PC-3 (cell line): ENCODE results near the gene DLK1. TPM values are rescaled to one million over a fixed set of nuclear protein-coding genes. Genes with fewer than 3 reads are reported as not detected.

ENCODE experiments used
- ATAC-seq: fragments of 200-7000 bp; cut with Tn5 transposase; 2 replicates; pipeline ENCODE4 v1.9.1; 2020; ENCODE audit warnings: mild to moderate bottlenecking, moderate library complexity
- Bru-seq: library from RNA; stranded (reverse); fragments of 400-500 nt; gene quantifications from one replicate; lab custom pipeline; 2021; lab: Mats Ljungman, UMichigan
- BruChase-seq, 2 experiments: library from RNA; stranded (reverse); fragments of 400-500 nt; gene quantifications; one replicate each; lab custom pipeline; 2021; lab: Mats Ljungman, UMichigan
- BruUV-seq: library from RNA; stranded (reverse); fragments of 400-500 nt; replicated peaks from 2 replicates; lab custom pipeline; 2021; lab: Mats Ljungman, UMichigan
- CTCF ChIA-PET: fragments of 300-600 bp; sonication (Branson Sonifier 250); formaldehyde crosslinking; loops from one replicate; lab custom pipeline; 2022; ENCODE audit warnings: antibody characterized with exemption; lab: Charles Lee
- POLR2A ChIA-PET: fragments of 300-600 bp; sonication (Branson Sonifier 250); formaldehyde crosslinking; loops from one replicate; lab custom pipeline; 2022; ENCODE audit warnings: antibody characterized with exemption; ENCODE audit not compliant: unreplicated experiment; lab: Charles Lee
- DNase-seq: peaks from one replicate; pipeline ENCODE4 v3.0.0-alpha.2; 2015
- H2AFZ ChIP-seq: fragments of 300-600 bp; sonication (generic); 2 replicates; pipeline ENCODE4 v1.6.0; 2016; ENCODE audit warnings: antibody characterized with exemption, low read length
- H3F3A ChIP-seq: fragments of 300-600 bp; sonication (generic); one replicate; pipeline ENCODE4 v1.6.0; 2017; ENCODE audit warnings: antibody characterized with exemption, low read length, control low read depth, mild to moderate bottlenecking; ENCODE audit not compliant: unreplicated experiment
- H3K27ac ChIP-seq: fragments of 300-600 bp; sonication (generic); 2 replicates; pipeline ENCODE4 v1.5.1; 2016; ENCODE audit warnings: mild to moderate bottlenecking, low read length
- H3K27me3 ChIP-seq: fragments of 300-600 bp; sonication (generic); 2 replicates; pipeline ENCODE4 v1.6.1; 2016; ENCODE audit warnings: low read length, mixed read lengths
- H3K36me3 ChIP-seq: fragments of 300-600 bp; sonication (generic); 2 replicates; pipeline ENCODE4 v1.6.1; 2016; ENCODE audit warnings: low read depth, mixed run types, low read length, mixed read lengths
- H3K4me1 ChIP-seq: fragments of 300-600 bp; sonication (generic); 2 replicates; pipeline ENCODE4 v1.5.1; 2016; ENCODE audit warnings: low read length; ENCODE audit not compliant: insufficient read depth
- H3K4me2 ChIP-seq: fragments of 300-600 bp; sonication (generic); 2 replicates; pipeline ENCODE4 v1.6.0; 2016; ENCODE audit warnings: low read length
- H3K4me3 ChIP-seq: fragments of 300-600 bp; sonication (generic); 2 replicates; pipeline ENCODE4 v1.5.1; 2016; ENCODE audit warnings: mild to moderate bottlenecking, low read length, mixed read lengths
- H3K79me2 ChIP-seq: fragments of 300-600 bp; sonication (generic); 2 replicates; pipeline ENCODE4 v1.6.1; 2017; ENCODE audit warnings: low read length, mixed read lengths
- H3K9ac ChIP-seq: fragments of 300-600 bp; sonication (generic); 2 replicates; pipeline ENCODE4 v1.6.0; 2016; ENCODE audit warnings: mild to moderate bottlenecking, low read length
- H3K9me2 ChIP-seq: fragments of 300-600 bp; sonication (generic); replicated peaks from 2 replicates; pipeline ENCODE4 v1.6.1; 2016; ENCODE audit warnings: mixed run types, low read length, mixed read lengths
- H3K9me3 ChIP-seq: fragments of 300-600 bp; sonication (generic); 2 replicates; pipeline ENCODE4 v1.6.1; 2016; ENCODE audit warnings: low read length, mixed read lengths
- H4K20me1 ChIP-seq: fragments of 300-600 bp; sonication (generic); 2 replicates; pipeline ENCODE4 v1.6.1; 2016; ENCODE audit warnings: low read length, mixed read lengths
- CTCF ChIP-seq: fragments of 300-600 bp; sonication (generic); conservative IDR thresholded peaks from 2 replicates; pipeline ENCODE4 v1.5.1; 2017; ENCODE audit warnings: antibody characterized with exemption, low read depth, mild to moderate bottlenecking, low read length
- EZH2 ChIP-seq: fragments of 300-600 bp; sonication (generic); IDR thresholded peaks from one replicate; pipeline ENCODE4 v1.6.1; 2017; ENCODE audit warnings: antibody characterized with exemption, mild to moderate bottlenecking, low read length; ENCODE audit not compliant: unreplicated experiment
- EZH2phosphoT487 ChIP-seq: fragments of 300-600 bp; sonication (generic); IDR thresholded peaks from 2 replicates; pipeline ENCODE4 v1.6.1; 2018; ENCODE audit warnings: mild to moderate bottlenecking, antibody characterized with exemption, low read length, borderline replicate concordance
- intact Hi-C: fragments of 100-400 bp; cut with micrococcal nuclease; formaldehyde crosslinking; loops from 2 replicates; pipeline ENCODE4 v1.9.0; 2023
- long read RNA-seq: library from polyadenylated mRNA; unstranded; transcript quantifications from one replicate; pipeline ENCODE4 v2.0.0, GENCODE V29; 2021; ENCODE audit not compliant: unreplicated experiment
- total RNA-seq: library from RNA; depleted of rRNA; stranded (reverse); fragments of >200 nt; gene quantifications from 2 replicates; pipeline ENCODE4 v1.2.3, GENCODE V29; 2014; rRNA removed

Gene DLK1
- total RNA-seq = not detected in 2 replicates
- not detected for Bru-seq, nascent RNA
- BruChase-seq, experiment 1, labeled RNA remaining after a 6-hour chase = not detected
- BruChase-seq, experiment 2, labeled RNA remaining after a 2-hour chase = not detected
- long read RNA-seq = 0 reads

DNA sequence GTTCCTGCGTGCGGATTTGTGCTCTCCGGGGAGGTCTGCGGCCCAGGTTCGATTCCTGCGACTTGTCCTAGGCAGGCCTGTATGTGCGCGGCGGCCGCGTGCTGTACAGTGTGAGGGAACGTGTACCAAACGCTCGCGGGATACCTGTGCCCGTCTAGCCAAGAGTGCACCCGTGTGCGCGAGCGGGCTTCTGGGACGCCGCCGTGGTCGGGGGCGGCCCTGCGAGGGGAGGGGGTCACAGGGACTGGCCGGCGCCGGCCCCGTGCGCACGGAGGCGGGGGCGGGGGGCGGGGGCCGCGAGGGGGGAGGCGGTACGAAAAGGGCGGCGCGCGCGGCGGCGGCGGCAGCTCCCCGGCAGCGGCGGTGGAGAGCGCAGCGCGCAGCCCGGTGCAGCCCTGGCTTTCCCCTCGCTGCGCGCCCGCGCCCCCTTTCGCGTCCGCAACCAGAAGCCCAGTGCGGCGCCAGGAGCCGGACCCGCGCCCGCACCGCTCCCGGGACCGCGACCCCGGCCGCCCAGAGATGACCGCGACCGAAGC, at the start of gene DLK1:
DLK1 (plus strand) TSS at position 343 of the 536 bp plus-strand sequence; CDS start at position 520, 177 bp downstream.
- Histone ChIP-seq H3F3A (no peaks in the 10 kb centered on the region), H3K27me3 (peaks cover 65% of the 10 kb centered on the region), H3K9me3 (no peaks in the 10 kb centered on the region), H3K4me1 (no peaks in the 10 kb centered on the region), H3K36me3 (no peaks in the 10 kb centered on the region), H3K4me2 (no peak within 1 kb of the TSS), H4K20me1 (no peaks in the 10 kb centered on the region), H3K4me3 (no peak within 1 kb of the TSS), H2AFZ (no peak within 1 kb of the TSS), H3K9me2 (no peaks in the 10 kb centered on the region), H3K9ac (no peak within 1 kb of the TSS), H3K27ac (no peak within 1 kb of the TSS), H3K79me2 (no peaks in the 10 kb centered on the region)
- no peak for TF ChIP-seq EZH2
- no peak for TF ChIP-seq CTCF
- TF ChIP-seq EZH2phosphoT487 = no peak
- intact Hi-C loops = no loop called here
- ATAC-seq (no peak), DNase-seq (no peak)
- BruUV-seq = no TSS peak
- CTCF ChIA-PET = no interaction called here
- POLR2A ChIA-PET = no interaction called here

GRCh38 chr14:100677152-100677551, 49.5 kb upstream of the DLK1 start:
- BruUV-seq = no TSS peak
- CTCF ChIA-PET = no interaction called here
- TF ChIP-seq CTCF = no peak
- no peak for TF ChIP-seq EZH2
- no peak for TF ChIP-seq EZH2phosphoT487
- intact Hi-C loops = no loop called here
- Histone ChIP-seq H2AFZ (no peak overlapping the region), H3K9me2 (no peaks in the 10 kb centered on the region), H3K36me3 (no peaks in the 10 kb centered on the region), H3K4me2 (no peak overlapping the region), H3K27me3 (no peaks in the 10 kb centered on the region), H4K20me1 (no peaks in the 10 kb centered on the region), H3F3A (no peaks in the 10 kb centered on the region), H3K4me1 (peaks cover 16% of the 10 kb centered on the region), H3K79me2 (no peaks in the 10 kb centered on the region), H3K9ac (no peak overlapping the region), H3K27ac (no peak overlapping the region), H3K9me3 (no peaks in the 10 kb centered on the region), H3K4me3 (no peak overlapping the region)
- ATAC-seq (no peak), DNase-seq (no peak)
- POLR2A ChIA-PET = no interaction called here
